H54 (cell line): ENCODE results near the gene MYL6.

Experiments used
- DNase-seq: peaks from one replicate; pipeline ENCODE4 v3.0.0; 2011; ENCODE audit warnings: low spot score, mixed read lengths; ENCODE audit not compliant: insufficient read length
- FAIRE-seq: peaks from 3 replicates; lab custom pipeline; 2011; peaks lifted over from hg19 to GRCh38; lab: Jason Lieb, UNC
- POLR2A ChIP-seq: IDR thresholded peaks from 2 replicates; pipeline ENCODE4 v1.6.1; 2011; ENCODE audit warnings: low read depth, mild to moderate bottlenecking, low read length

MYL6 gene

GRCh38 chr12:56198836-56199235, 40.7 kb downstream of the MYL6 start:
- TF ChIP-seq POLR2A, result no peak
- no peak for FAIRE-seq
- DNase-seq, result no peak

GRCh38 chr12:56202366-56202765, 44.2 kb downstream of the MYL6 start:
- DNase-seq (no peak), FAIRE-seq (no peak)
- TF ChIP-seq POLR2A, result no peak

- DNase-seq (no peak), FAIRE-seq (no peak)
- no peak for TF ChIP-seq POLR2A
Observed at GRCh38 chr12:56202838-56203237, 44.7 kb downstream of the MYL6 start.

- FAIRE-seq (no peak), DNase-seq (no peak)
- no peak for TF ChIP-seq POLR2A
Observed at GRCh38 chr12:56204275-56204674, 46.1 kb downstream of the MYL6 start.

- FAIRE-seq (no peak), DNase-seq (no peak)
- TF ChIP-seq POLR2A, result no peak
Observed at GRCh38 chr12:56205445-56205844, 47.3 kb downstream of the MYL6 start.

GRCh38 chr12:56206452-56207166, 48.5 kb downstream of the MYL6 start:
- FAIRE-seq (no peak), DNase-seq (no peak)
- no peak for TF ChIP-seq POLR2A

GRCh38 chr12:56208006-56208405, 49.8 kb downstream of the MYL6 start:
- FAIRE-seq (no peak), DNase-seq (no peak)
- TF ChIP-seq POLR2A, result no peak
